HG03159 (cell line): ENCODE data around the gene TPSD1.
"Not testable (repeated sequence)": the region's sequence is repeated elsewhere in the genome, so short reads cannot be mapped to it uniquely, and the experiment has no call there.

Experiments
- ATAC-seq: cut with Tn5 transposase; IDR thresholded peaks from one replicate; pipeline ENCODE4 v1.9.1; 2021; ENCODE audit warnings: mild to moderate bottlenecking, moderate library complexity; ENCODE audit not compliant: unreplicated experiment

The TPSD1 gene

GRCh38 chr16:1240436-1240835 is 15.4 kb upstream of the TPSD1 start, which contains the start of gene TPSAB1:
TPSAB1 (plus strand) TSS chr16:1240705; CDS start chr16:1240939, 234 bp downstream.
- not testable (repeated sequence) for ATAC-seq

DNA sequence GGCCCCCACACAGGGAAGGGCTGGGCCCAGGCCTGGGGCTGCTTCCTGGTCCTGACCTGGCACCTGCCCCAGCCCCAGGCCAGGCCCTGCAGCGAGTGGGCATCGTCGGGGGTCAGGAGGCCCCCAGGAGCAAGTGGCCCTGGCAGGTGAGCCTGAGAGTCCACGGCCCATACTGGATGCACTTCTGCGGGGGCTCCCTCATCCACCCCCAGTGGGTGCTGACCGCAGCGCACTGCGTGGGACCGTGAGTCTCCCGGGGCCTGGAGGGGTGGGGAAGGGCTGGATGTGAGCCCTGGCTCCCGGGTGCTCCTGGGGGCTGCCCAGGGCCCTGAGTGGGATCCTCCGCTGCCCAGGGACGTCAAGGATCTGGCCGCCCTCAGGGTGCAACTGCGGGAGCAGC is 14.8 kb upstream of the TPSD1 start:
- not testable (repeated sequence) for ATAC-seq

DNA sequence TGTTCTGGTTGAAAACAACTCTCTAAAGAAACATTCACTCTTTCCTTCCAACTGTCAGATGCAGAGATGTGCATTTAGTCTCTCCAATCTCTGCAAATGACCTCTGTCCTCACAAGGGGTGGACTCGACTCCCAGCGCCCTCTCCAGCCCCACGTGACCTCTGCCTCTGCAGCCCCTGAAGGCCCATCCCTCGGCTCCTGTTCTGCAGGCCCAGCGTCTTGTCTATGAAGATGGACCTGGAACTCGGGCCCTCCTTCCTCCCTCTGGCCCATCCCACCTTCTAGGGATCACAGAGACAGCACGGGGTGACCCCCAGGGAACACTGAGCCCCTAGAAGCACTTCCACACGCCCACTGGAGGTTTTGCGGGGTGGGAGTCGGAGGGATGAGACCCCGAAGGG is 12.5 kb upstream of the TPSD1 start:
- not testable (repeated sequence) for ATAC-seq

GRCh38 chr16:1243907-1244850 is 11.7 kb upstream of the TPSD1 start:
- not testable (repeated sequence) for ATAC-seq

DNA sequence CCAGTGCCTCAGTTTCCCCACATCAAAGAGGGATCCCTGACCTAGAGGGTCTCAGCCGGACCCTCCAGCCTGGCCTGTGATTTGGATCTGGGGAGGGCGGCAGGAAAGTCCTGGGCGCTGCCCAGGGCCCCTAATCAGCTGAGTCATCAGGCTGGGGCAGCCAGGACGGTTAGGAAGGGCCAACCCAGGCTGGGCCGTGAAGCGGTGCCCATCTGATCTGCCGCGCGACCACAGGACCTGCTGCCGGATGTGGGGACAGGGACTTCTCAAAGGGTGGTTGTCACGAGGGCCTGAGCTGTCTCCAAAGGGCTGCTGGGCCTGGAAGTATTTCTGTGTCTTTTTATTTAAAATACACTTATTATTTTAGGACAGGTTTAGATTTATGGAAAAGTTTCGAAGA is 11.0 kb upstream of the TPSD1 start:
- no peak for ATAC-seq

- ATAC-seq = no peak
Measured at GRCh38 chr16:1245452-1246020, 10.3 kb upstream of the TPSD1 start.

GRCh38 chr16:1247903-1248537 is 7.8 kb upstream of the TPSD1 start:
- not testable (repeated sequence) for ATAC-seq

GRCh38 chr16:1249031-1249755 is 6.7 kb upstream of the TPSD1 start:
- not testable (repeated sequence) for ATAC-seq

GRCh38 chr16:1253701-1254364 is 2.0 kb upstream of the TPSD1 start:
- not testable (repeated sequence) for ATAC-seq

GRCh38 chr16:1254821-1255220 is 1.0 kb upstream of the TPSD1 start:
- not testable (repeated sequence) for ATAC-seq

DNA sequence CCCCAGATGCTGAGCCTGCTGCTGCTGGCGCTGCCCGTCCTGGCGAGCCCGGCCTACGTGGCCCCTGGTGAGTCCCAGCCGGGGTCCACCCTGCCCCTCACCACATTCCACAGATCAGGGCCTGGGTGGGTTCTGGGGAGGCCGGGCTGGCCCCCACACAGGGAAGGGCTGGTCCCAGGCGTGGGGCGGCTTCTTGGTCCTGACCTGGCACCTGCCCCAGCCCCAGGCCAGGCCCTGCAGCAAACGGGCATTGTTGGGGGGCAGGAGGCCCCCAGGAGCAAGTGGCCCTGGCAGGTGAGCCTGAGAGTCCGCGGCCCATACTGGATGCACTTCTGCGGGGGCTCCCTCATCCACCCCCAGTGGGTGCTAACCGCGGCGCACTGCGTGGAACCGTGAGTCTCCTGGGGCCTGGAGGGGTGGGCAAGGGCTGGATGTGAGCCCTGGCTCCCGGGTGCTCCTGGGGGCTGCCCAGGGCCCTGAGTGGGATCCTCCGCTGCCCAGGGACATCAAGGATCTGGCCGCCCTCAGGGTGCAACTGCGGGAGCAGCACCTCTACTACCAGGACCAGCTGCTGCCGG is 516 bp downstream of the TPSD1 start:
- not testable (repeated sequence) for ATAC-seq

- no peak for ATAC-seq
Measured at GRCh38 chr16:1256874-1257322, 1.0 kb downstream of the TPSD1 start.

- ATAC-seq = no peak
Measured at GRCh38 chr16:1257561-1258224, 1.8 kb downstream of the TPSD1 start.

GRCh38 chr16:1258225-1258600 is 2.3 kb downstream of the TPSD1 start:
- ATAC-seq = no peak

- ATAC-seq = no peak
Measured at GRCh38 chr16:1258906-1259759, 3.3 kb downstream of the TPSD1 start.

GRCh38 chr16:1259760-1260068 is 3.8 kb downstream of the TPSD1 start:
- no peak for ATAC-seq

DNA sequence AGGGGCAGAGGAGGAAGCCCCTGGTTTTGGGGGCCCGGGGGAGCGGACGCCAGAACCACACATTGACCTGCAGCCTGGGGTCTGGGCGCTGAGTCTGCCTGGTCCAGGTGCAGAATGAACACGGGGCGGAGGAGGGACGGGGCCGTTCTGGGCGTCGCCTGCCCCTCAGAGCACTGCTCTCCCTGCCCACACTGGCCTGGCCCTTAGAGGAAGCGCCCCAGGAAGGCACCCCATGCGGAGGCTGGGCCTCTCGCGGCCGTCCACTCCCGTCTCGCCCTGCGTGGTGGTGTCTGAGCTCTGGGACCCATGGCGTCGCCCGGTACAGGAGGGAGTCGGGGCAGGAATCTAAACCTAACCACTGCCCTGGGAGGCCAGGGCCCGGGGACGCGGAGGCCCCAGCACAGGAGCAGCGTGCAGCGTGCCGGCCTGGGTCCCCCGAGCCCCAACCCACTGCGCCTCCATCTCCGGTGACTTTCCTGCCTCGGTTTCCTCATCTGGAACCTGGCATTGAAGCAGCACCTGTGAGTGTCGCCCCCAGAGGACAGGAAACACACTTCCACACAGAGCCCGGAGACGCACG is 4.3 kb downstream of the TPSD1 start:
- ATAC-seq = no peak

DNA sequence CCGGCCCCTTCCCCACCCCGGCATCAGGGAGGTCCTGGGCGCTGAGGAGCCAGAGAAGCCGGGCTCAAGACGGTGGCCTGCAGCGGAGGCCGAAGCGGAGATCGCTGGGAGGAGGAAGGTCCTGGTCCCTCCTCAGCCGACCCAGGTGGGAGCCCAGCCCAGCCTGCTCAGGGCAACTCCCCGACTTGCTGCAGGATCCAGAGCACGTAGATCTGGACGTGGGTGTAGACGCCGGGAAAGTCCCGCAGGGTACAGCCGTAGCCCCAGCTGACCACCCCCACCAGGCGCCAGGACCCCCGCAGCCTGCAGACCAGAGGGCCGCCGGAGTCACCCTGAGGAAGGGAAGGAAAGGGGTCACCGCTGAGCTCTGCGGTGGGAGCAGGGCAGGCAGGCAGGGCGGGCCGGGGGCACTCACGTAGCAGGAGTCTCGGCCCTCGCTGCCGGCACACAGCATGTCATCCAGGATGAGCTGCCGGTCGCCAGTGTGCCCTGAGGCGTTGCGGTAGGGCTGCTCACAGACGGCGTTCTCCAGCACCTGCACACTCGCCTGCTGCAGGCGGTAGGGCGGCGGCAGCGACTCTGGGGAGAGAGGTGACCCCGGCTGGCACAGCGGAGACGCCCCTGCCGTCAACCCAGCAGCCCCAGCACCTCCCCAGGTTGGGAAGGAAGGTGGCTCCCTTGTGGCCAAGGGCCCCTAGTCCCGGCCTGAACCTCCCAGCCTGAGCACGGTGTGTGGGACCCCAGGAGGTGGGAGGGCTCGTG is 5.4 kb downstream of the TPSD1 start:
- ATAC-seq = no peak
